ENCODE measurements around the gene PCDHGB3.
A peak's percentile ranks its signal among the peaks of the same experiment; 100 is the strongest.
"Not testable (repeated sequence)": the region's sequence is repeated elsewhere in the genome, so short reads cannot be mapped to it uniquely, and the experiment has no call there.

PCDHGB3 gene

DNA sequence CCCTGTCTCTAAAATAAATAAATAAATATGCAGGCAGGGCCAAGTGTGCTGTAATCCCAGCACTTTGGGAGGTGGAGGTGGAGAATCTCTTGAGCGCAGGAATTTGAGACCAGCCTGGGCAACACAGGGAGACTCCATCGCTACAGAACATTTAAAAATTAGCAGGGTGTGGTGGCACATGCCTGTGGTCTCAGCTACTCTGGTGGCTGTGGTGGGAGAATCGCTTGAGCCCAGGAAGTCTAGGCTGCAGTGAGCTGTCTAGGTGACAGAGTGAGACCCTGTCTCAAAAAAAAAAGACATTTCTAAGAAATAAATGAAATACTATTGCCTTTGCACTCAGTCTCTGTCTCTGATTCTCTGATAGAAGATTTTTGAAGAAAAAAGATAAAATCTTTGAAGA is 41.5 kb downstream of the PCDHGB3 start:
- WGBS, 2 experiments = 92 to 97% methylated on average over 3 of the region's 3 CpGs
- Histone ChIP-seq H3K27me3 (ENCODE audit: control insufficient read depth, insufficient read depth, low read length, poor library complexity, severe bottlenecking) (no peaks in the 10 kb centered on the region), H3K36me3 (ENCODE audit: control insufficient read depth, insufficient read depth, low read length) (peaks cover 43% of the 10 kb centered on the region), H3K4me1 (ENCODE audit: control insufficient read depth, insufficient read depth, low read length) (no peaks in the 10 kb centered on the region), H3K9me3 (ENCODE audit: control insufficient read depth, low read length) (peaks cover 8% of the 10 kb centered on the region), H3K4me3 (ENCODE audit: insufficient read depth, low read depth, low read length) (no peak overlapping the region), H3K27ac (ENCODE audit: insufficient read depth, low read depth, low read length, poor library complexity, severe bottlenecking) (no peak overlapping the region)

DNA sequence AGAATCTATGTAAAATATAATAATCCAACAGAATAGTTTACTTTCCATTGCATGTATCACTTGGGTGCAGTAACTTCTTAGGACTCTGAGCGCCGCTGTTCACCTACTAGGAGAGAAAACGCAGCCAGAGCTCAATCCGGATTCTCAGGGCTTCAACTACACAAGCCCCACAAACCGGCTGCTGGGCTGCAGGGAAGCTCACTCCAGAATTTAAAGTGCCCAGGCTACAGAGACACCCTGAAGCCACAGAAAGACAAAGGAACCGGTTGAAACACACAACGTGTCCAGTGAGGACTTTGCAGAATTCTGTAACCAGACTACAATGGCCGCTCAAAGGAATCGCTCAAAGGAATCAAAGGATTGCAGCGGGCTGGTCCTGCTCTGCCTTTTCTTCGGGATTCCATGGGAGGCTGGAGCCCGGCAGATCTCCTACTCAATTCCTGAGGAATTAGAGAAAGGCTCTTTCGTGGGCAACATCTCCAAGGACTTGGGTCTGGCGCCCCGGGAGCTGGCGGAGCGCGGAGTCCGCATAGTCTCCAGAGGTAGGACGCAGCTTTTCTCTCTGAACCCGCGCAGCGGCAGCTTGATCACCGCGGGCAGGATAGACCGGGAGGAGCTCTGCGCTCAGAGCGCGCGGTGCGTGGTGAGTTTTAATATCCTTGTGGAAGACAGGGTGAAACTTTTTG is 43.0 kb downstream of the PCDHGB3 start, which contains the start of gene PCDHGA10:
PCDHGA10 (plus strand) TSS at position 134 of the 686 bp plus-strand sequence; CDS start at position 323, 189 bp downstream.
- Histone ChIP-seq H3K27ac (ENCODE audit: insufficient read depth, low read depth, low read length, poor library complexity, severe bottlenecking) (peak within 1 kb of the TSS; percentile 17), H3K27me3 (ENCODE audit: control insufficient read depth, insufficient read depth, low read length, poor library complexity, severe bottlenecking) (no peaks in the 10 kb centered on the region), H3K4me3 (ENCODE audit: insufficient read depth, low read depth, low read length) (peak within 1 kb of the TSS; percentile 46), H3K36me3 (ENCODE audit: control insufficient read depth, insufficient read depth, low read length) (peaks cover 48% of the 10 kb centered on the region), H3K9me3 (ENCODE audit: control insufficient read depth, low read length) (peaks cover 8% of the 10 kb centered on the region), H3K4me1 (ENCODE audit: control insufficient read depth, insufficient read depth, low read length) (no peaks in the 10 kb centered on the region)
- 42 to 49% methylated on average over 31 of the region's 31 CpGs for WGBS, 2 experiments

DNA sequence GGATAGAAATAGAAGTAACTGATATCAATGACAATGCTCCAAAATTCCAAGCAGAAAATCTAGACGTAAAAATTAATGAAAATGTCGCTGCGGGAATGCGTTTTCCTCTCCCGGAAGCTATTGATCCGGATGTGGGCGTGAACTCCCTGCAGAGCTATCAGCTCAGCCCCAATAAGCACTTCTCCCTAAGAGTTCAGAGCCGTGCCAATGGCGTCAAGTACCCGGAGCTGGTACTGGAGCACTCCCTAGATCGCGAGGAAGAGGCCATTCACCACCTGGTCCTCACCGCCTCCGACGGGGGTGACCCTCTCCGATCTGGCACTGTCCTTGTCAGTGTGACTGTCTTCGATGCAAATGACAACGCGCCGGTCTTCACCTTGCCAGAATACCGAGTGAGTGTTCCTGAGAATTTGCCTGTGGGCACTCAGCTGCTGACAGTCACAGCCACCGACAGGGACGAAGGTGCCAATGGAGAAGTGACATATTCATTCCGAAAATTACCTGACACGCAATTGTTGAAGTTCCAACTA is 43.6 kb downstream of the PCDHGB3 start:
- Histone ChIP-seq H3K4me3 (ENCODE audit: insufficient read depth, low read depth, low read length) (peak overlapping the region; percentile 46), H3K4me1 (ENCODE audit: control insufficient read depth, insufficient read depth, low read length) (no peaks in the 10 kb centered on the region), H3K36me3 (ENCODE audit: control insufficient read depth, insufficient read depth, low read length) (peaks cover 53% of the 10 kb centered on the region), H3K9me3 (ENCODE audit: control insufficient read depth, low read length) (peaks cover 13% of the 10 kb centered on the region), H3K27me3 (ENCODE audit: control insufficient read depth, insufficient read depth, low read length, poor library complexity, severe bottlenecking) (no peaks in the 10 kb centered on the region), H3K27ac (ENCODE audit: insufficient read depth, low read depth, low read length, poor library complexity, severe bottlenecking) (no peak overlapping the region)
- WGBS, 2 experiments = 60 to 65% methylated on average over 25 of the region's 25 CpGs

DNA sequence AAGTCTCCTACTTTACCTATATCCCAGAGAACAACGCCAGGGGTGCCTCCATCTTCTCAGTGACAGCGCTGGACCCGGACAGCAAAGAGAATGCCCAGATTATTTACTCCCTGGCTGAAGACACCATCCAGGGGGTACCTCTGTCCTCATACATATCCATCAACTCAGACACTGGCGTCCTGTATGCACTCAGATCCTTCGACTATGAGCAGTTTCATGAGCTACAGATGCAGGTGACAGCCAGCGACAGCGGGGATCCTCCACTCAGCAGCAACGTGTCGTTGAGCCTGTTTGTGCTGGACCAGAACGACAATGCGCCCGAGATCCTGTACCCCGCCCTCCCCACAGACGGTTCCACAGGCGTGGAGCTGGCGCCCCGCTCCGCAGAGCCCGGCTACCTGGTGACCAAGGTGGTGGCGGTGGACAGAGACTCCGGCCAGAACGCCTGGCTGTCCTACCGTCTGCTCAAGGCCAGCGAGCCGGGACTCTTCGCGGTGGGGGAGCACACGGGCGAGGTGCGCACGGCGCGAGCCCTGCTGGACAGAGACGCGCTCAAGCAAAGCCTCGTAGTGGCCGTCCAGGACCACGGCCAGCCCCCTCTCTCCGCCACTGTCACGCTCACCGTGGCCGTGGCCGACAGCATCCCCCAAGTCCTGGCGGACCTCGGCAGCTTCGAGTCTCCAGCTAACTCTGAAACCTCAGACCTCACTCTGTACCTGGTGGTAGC is 44.7 kb downstream of the PCDHGB3 start:
- H3K4me3 ChIP-seq (ENCODE audit: insufficient read depth, low read depth, low read length); H3K27ac ChIP-seq (ENCODE audit: insufficient read depth, low read depth, low read length, poor library complexity, severe bottlenecking); H3K27me3 ChIP-seq (ENCODE audit: control insufficient read depth, insufficient read depth, low read length, poor library complexity, severe bottlenecking); H3K4me1 ChIP-seq (ENCODE audit: control insufficient read depth, insufficient read depth, low read length): not testable (repeated sequence)
- peaks cover 50% of the 10 kb centered on the region for H3K36me3 ChIP-seq (ENCODE audit: control insufficient read depth, insufficient read depth, low read length)
- 95 to 97% methylated on average over 46 of the region's 46 CpGs for WGBS, 2 experiments
- peaks cover 11% of the 10 kb centered on the region for H3K9me3 ChIP-seq (ENCODE audit: control insufficient read depth, low read length)

- not testable (repeated sequence) for H3K4me1 ChIP-seq (ENCODE audit: control insufficient read depth, insufficient read depth, low read length); H3K4me3 ChIP-seq (ENCODE audit: insufficient read depth, low read depth, low read length); H3K27me3 ChIP-seq (ENCODE audit: control insufficient read depth, insufficient read depth, low read length, poor library complexity, severe bottlenecking); H3K27ac ChIP-seq (ENCODE audit: insufficient read depth, low read depth, low read length, poor library complexity, severe bottlenecking)
- peaks cover 11% of the 10 kb centered on the region for H3K9me3 ChIP-seq (ENCODE audit: control insufficient read depth, low read length)
- peaks cover 48% of the 10 kb centered on the region for H3K36me3 ChIP-seq (ENCODE audit: control insufficient read depth, insufficient read depth, low read length)
- 96% methylated on average over 24 of the region's 24 CpGs for WGBS, 2 experiments
Observed at GRCh38 chr5:141415275-141415618, 45.2 kb downstream of the PCDHGB3 start.

DNA sequence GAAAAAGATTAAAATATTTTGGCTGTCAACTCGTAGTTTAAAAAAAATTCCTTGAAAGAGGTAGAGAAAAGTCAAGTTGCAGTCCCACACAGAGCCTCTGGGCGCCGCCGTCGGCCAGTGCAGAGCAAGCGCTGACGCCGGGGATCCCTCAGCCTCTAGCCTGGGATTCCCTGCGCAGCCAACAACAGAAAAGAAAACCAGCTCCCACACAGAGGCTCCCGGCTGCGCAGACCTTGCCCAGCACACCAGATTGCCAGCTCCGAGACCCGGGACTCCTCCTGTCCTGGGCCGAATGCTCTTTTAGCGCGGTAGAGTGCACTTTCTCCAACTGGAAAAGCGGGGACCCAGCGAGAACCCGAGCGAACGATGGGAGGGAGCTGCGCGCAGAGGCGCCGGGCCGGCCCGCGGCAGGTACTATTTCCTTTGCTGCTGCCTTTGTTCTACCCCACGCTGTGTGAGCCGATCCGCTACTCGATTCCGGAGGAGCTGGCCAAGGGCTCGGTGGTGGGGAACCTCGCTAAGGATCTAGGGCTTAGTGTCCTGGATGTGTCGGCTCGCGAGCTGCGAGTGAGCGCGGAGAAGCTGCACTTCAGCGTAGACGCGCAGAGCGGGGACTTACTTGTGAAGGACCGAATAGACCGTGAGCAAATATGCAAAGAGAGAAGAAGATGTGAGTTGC is 47.6 kb downstream of the PCDHGB3 start, which contains the start of gene PCDHGB7:
PCDHGB7 (plus strand) TSS at position 184 of the 679 bp plus-strand sequence; CDS start at position 367, 183 bp downstream.
- Histone ChIP-seq H3K9me3 (ENCODE audit: control insufficient read depth, low read length) (peaks cover 22% of the 10 kb centered on the region), H3K36me3 (ENCODE audit: control insufficient read depth, insufficient read depth, low read length) (peaks cover 64% of the 10 kb centered on the region), H3K4me3 (ENCODE audit: insufficient read depth, low read depth, low read length) (peak within 1 kb of the TSS; percentile 24)
- 54 to 60% methylated on average over 45 to 46 of the region's 47 CpGs for WGBS, 2 experiments
- H3K27ac ChIP-seq (ENCODE audit: insufficient read depth, low read depth, low read length, poor library complexity, severe bottlenecking); H3K27me3 ChIP-seq (ENCODE audit: control insufficient read depth, insufficient read depth, low read length, poor library complexity, severe bottlenecking); H3K4me1 ChIP-seq (ENCODE audit: control insufficient read depth, insufficient read depth, low read length): not testable (repeated sequence)

DNA sequence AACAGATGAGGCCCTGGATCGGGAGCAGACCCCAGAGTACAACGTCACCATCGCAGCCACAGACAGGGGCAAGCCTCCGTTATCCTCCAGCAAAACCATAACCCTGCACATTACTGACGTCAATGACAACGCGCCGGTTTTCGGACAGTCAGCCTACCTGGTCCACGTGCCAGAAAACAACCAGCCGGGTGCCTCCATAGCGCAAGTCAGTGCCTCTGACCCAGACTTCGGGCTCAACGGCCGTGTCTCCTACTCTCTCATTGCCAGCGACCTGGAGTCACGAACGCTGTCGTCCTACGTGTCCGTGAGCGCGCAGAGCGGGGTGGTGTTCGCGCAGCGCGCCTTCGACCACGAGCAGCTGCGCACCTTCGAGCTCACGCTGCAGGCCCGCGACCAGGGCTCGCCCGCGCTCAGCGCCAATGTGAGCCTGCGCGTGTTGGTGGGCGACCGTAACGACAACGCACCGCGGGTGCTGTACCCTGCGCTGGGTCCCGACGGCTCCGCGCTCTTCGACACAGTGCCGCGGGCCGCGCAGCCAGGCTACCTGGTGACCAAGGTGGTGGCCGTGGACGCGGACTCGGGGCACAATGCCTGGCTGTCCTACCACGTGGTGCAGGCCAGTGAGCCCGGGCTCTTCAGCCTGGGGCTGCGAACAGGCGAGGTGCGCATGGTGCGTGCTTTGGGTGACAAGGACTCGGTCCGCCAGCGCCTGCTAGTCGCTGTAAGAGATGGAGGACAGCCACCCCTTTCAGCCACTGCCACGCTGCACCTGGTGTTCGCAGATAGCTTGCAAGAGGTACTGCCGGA is 49.2 kb downstream of the PCDHGB3 start:
- Histone ChIP-seq H3K27ac (ENCODE audit: insufficient read depth, low read depth, low read length, poor library complexity, severe bottlenecking) (no peak overlapping the region), H3K36me3 (ENCODE audit: control insufficient read depth, insufficient read depth, low read length) (peaks cover 58% of the 10 kb centered on the region), H3K27me3 (ENCODE audit: control insufficient read depth, insufficient read depth, low read length, poor library complexity, severe bottlenecking) (no peaks in the 10 kb centered on the region), H3K9me3 (ENCODE audit: control insufficient read depth, low read length) (peaks cover 22% of the 10 kb centered on the region), H3K4me3 (ENCODE audit: insufficient read depth, low read depth, low read length) (no peak overlapping the region), H3K4me1 (ENCODE audit: control insufficient read depth, insufficient read depth, low read length) (no peaks in the 10 kb centered on the region)
- 96 to 97% methylated on average over 74 of the region's 74 CpGs for WGBS, 2 experiments

GRCh38 chr5:141420855-141421488 is 50.9 kb downstream of the PCDHGB3 start, which contains the start of gene PCDHGA11:
TSS of gene PCDHGA11 (plus strand) at chr5:141421051. CDS start at chr5:141421228, 177 bp downstream.
- Histone ChIP-seq H3K36me3 (ENCODE audit: control insufficient read depth, insufficient read depth, low read length) (peaks cover 46% of the 10 kb centered on the region), H3K27me3 (ENCODE audit: control insufficient read depth, insufficient read depth, low read length, poor library complexity, severe bottlenecking) (no peaks in the 10 kb centered on the region), H3K9me3 (ENCODE audit: control insufficient read depth, low read length) (peaks cover 20% of the 10 kb centered on the region), H3K4me3 (ENCODE audit: insufficient read depth, low read depth, low read length) (no peak within 1 kb of the TSS), H3K4me1 (ENCODE audit: control insufficient read depth, insufficient read depth, low read length) (no peaks in the 10 kb centered on the region), H3K27ac (ENCODE audit: insufficient read depth, low read depth, low read length, poor library complexity, severe bottlenecking) (no peak within 1 kb of the TSS)
- 91 to 92% methylated on average over 42 of the region's 42 CpGs for WGBS, 2 experiments

DNA sequence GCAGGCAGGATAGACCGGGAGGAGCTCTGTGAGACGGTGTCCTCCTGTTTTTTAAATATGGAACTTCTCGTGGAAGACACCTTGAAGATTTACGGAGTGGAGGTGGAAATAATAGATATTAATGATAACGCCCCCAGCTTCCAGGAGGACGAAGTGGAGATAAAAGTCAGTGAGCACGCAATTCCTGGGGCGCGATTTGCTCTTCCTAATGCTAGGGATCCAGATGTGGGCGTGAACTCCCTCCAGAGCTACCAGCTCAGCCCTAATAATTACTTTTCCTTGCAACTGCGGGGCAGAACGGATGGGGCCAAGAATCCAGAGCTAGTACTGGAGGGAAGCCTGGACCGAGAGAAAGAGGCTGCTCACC is 51.4 kb downstream of the PCDHGB3 start:
- no peaks in the 10 kb centered on the region for H3K27me3 ChIP-seq (ENCODE audit: control insufficient read depth, insufficient read depth, low read length, poor library complexity, severe bottlenecking)
- no peaks in the 10 kb centered on the region for H3K4me1 ChIP-seq (ENCODE audit: control insufficient read depth, insufficient read depth, low read length)
- no peak overlapping the region for H3K4me3 ChIP-seq (ENCODE audit: insufficient read depth, low read depth, low read length)
- H3K36me3 ChIP-seq (ENCODE audit: control insufficient read depth, insufficient read depth, low read length) = peaks cover 47% of the 10 kb centered on the region
- 94% methylated on average over 13 of the region's 13 CpGs for WGBS, 2 experiments
- no peak overlapping the region for H3K27ac ChIP-seq (ENCODE audit: insufficient read depth, low read depth, low read length, poor library complexity, severe bottlenecking)
- H3K9me3 ChIP-seq (ENCODE audit: control insufficient read depth, low read length) = peaks cover 20% of the 10 kb centered on the region

Measured in ectodermal cell (in vitro differentiated cells).